ENCODE measurements around the gene TTC36. TPM values are rescaled to one million over a fixed set of nuclear protein-coding genes. Genes with fewer than 3 reads are reported as not detected.

Gene TTC36
- total RNA-seq, 1 experiment from 2014 or later: 1.2 TPM

DNA sequence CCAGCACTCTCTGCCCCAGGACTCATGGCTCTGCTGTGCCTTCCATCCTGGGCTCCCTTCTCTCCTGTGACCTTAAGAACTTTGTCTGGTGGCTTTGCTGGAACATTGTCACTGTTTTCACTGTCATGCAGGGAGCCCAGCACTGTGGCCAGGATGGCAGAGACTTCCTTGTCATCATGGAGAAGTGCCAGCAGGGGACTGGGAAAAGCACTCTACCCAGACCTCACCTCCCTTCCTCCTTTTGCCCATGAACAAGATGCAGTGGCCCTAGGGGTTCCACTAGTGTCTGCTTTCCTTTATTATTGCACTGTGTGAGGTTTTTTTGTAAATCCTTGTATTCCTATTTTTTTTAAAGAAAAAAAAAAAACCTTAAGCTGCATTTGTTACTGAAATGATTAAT lies 2.9 kb upstream of the TTC36 start:
- DNase-seq (ENCODE audit: low read depth, low spot score) (no peak), ATAC-seq (no peak)
- Histone ChIP-seq H3K4me1 (ENCODE audit: control insufficient read depth, insufficient read depth, low read length) (peaks cover 12% of the 10 kb centered on the region), H3K27ac (ENCODE audit: low read length) (no peak overlapping the region), H3K9me3 (ENCODE audit: control insufficient read depth, insufficient read depth, low read depth, low read length) (no peaks in the 10 kb centered on the region), H3K4me3 (ENCODE audit: low read depth in 2 of 2, low read length in 2 of 2) (no peak overlapping the region), H3K36me3 (ENCODE audit: control insufficient read depth, insufficient read depth, low read length) (peaks cover 38% of the 10 kb centered on the region), H3K27me3 (ENCODE audit: control insufficient read depth, insufficient read depth, low read length) (no peaks in the 10 kb centered on the region)
- POLR2A ChIA-PET: no interaction called here
- in situ Hi-C loops (cut with HindIII; ENCODE audit: low pct_unique_long_range_greater_than_20kb, low sequenced_read_pairs) (no loop called here), intact Hi-C loops (cut with micrococcal nuclease; ENCODE audit: unreplicated experiment) (no loop called here)
- TF ChIP-seq, protein P1, sequence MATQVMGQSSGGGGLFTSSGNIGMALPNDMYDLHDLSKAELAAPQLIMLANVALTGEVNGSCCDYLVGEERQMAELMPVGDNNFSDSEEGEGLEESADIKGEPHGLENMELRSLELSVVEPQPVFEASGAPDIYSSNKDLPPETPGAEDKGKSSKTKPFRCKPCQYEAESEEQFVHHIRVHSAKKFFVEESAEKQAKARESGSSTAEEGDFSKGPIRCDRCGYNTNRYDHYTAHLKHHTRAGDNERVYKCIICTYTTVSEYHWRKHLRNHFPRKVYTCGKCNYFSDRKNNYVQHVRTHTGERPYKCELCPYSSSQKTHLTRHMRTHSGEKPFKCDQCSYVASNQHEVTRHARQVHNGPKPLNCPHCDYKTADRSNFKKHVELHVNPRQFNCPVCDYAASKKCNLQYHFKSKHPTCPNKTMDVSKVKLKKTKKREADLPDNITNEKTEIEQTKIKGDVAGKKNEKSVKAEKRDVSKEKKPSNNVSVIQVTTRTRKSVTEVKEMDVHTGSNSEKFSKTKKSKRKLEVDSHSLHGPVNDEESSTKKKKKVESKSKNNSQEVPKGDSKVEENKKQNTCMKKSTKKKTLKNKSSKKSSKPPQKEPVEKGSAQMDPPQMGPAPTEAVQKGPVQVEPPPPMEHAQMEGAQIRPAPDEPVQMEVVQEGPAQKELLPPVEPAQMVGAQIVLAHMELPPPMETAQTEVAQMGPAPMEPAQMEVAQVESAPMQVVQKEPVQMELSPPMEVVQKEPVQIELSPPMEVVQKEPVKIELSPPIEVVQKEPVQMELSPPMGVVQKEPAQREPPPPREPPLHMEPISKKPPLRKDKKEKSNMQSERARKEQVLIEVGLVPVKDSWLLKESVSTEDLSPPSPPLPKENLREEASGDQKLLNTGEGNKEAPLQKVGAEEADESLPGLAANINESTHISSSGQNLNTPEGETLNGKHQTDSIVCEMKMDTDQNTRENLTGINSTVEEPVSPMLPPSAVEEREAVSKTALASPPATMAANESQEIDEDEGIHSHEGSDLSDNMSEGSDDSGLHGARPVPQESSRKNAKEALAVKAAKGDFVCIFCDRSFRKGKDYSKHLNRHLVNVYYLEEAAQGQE (IDR thresholded peaks at IDR 0.05; ENCODE audit: insufficient read depth in 1 of 2, low read depth in 2 of 2, low read length in 1 of 2): no peak
- TF ChIP-seq TCF7L2 (IDR thresholded peaks at IDR 0.05; ENCODE audit: low read depth, low read length): no peak
- no TSS peak for BruUV-seq (replicated peaks)
- CTCF ChIA-PET: no interaction called here

DNA sequence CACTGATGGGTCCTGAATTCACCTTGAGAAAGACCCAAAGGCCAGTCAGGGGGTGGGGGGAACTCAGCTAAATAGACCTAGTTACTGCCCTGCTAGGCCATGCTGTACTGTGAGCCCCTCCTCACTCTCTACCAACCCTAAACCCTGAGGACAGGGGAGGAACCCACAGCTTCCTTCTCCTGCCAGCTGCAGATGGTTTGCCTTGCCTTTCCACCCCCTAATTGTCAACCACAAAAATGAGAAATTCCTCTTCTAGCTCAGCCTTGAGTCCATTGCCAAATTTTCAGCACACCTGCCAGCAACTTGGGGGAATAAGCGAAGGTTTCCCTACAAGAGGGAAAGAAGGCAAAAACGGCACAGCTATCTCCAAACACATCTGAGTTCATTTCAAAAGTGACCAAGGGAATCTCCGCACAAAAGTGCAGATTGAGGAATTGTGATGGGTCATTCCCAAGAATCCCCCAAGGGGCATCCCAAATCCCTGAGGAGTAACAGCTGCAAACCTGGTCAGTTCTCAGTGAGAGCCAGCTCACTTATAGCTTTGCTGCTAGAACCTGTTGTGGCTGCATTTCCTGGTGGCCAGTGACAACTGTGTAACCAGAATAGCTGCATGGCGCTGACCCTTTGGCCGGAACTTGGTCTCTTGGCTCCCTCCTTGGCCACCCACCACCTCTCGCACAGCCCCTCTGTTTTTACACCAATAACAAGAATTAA lies 2.4 kb upstream of the TTC36 start:
- DNase-seq (ENCODE audit: low read depth, low spot score): no peak
- BruUV-seq (replicated peaks): no TSS peak
- Histone ChIP-seq H3K4me1 (ENCODE audit: control insufficient read depth, insufficient read depth, low read length) (peaks cover 16% of the 10 kb centered on the region), H3K27me3 (ENCODE audit: control insufficient read depth, insufficient read depth, low read length) (no peaks in the 10 kb centered on the region), H3K4me3 (ENCODE audit: low read depth in 2 of 2, low read length in 2 of 2) (no peak overlapping the region), H3K27ac (ENCODE audit: low read length) (no peak overlapping the region), H3K9me3 (ENCODE audit: control insufficient read depth, insufficient read depth, low read depth, low read length) (no peaks in the 10 kb centered on the region), H3K36me3 (ENCODE audit: control insufficient read depth, insufficient read depth, low read length) (peaks cover 34% of the 10 kb centered on the region)
- intact Hi-C loops (cut with micrococcal nuclease; ENCODE audit: unreplicated experiment) (no loop called here), in situ Hi-C loops (cut with HindIII; ENCODE audit: low pct_unique_long_range_greater_than_20kb, low sequenced_read_pairs) (loop anchor here (5.0 kb wide), 1 partner anchor 52 kb away; no protein-coding TSS in a partner anchor)
- CTCF ChIA-PET: no interaction called here
- POLR2A ChIA-PET: interaction anchor here (0.7 kb wide), 1 partner anchor 123 kb away, joined by 4 read pairs; no protein-coding TSS in a partner anchor
- no peak for ATAC-seq
- TF ChIP-seq TCF7L2 (IDR thresholded peaks at IDR 0.05; ENCODE audit: low read depth, low read length): no peak
- TF ChIP-seq POLR2AphosphoS5 (IDR thresholded peaks at IDR 0.05; ENCODE audit: low read depth, low read length): no peak
- TF ChIP-seq SIN3A (IDR thresholded peaks at IDR 0.05; ENCODE audit: borderline replicate concordance, insufficient read depth, low read depth, low read length): no peak
- TF ChIP-seq, protein P2, sequence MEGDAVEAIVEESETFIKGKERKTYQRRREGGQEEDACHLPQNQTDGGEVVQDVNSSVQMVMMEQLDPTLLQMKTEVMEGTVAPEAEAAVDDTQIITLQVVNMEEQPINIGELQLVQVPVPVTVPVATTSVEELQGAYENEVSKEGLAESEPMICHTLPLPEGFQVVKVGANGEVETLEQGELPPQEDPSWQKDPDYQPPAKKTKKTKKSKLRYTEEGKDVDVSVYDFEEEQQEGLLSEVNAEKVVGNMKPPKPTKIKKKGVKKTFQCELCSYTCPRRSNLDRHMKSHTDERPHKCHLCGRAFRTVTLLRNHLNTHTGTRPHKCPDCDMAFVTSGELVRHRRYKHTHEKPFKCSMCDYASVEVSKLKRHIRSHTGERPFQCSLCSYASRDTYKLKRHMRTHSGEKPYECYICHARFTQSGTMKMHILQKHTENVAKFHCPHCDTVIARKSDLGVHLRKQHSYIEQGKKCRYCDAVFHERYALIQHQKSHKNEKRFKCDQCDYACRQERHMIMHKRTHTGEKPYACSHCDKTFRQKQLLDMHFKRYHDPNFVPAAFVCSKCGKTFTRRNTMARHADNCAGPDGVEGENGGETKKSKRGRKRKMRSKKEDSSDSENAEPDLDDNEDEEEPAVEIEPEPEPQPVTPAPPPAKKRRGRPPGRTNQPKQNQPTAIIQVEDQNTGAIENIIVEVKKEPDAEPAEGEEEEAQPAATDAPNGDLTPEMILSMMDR (IDR thresholded peaks at IDR 0.05): no peak
- TF ChIP-seq, protein P1 (IDR thresholded peaks at IDR 0.05; ENCODE audit: insufficient read depth in 1 of 2, low read depth in 2 of 2, low read length in 1 of 2): no peak

All from Panc1 (cell line).